Astrocyte of the spinal cord (primary cell): ENCODE results near the gene KRT23.

Experiments used
- DNase-seq: peaks from one replicate; pipeline ENCODE4 v3.0.0; 2011; ENCODE audit warnings: low read depth, low spot score
- H3K4me3 ChIP-seq: 2 replicates; pipeline ENCODE4 v1.5.1; 2011; ENCODE audit warnings: low read depth, mild to moderate bottlenecking, low read length, moderate library complexity
- in situ Hi-C: cut with HindIII; loops from 2 replicates; pipeline ENCODE4 v1.10.0; 2017; ENCODE audit warnings: low sequenced_read_pairs
- TF ChIP-seq, protein P1 (sequence below): IDR thresholded peaks from 2 replicates; pipeline ENCODE4 v1.5.1; 2012; ENCODE audit warnings: low read depth, mild to moderate bottlenecking, low read length, inconsistent platforms

The KRT23 gene

DNA sequence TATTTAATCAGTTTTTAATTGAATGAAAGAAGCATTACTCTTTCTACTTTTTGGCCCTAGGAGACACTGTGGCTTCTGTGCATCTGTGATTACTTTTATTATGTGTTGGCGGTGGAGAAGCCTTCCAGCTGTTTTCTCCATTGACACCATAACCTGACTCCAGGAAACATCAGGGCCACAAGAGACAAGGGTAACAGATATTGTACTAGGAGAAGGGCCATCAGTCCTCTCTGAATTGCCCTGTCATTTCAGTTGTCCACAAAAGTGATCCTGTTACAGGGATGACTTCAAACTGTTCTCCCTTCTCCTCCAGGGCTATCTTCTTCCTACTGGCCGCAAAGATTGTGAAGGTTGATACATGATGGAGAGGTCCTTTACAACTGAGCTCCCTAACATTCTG is 14.7 kb upstream of the KRT23 start:
- TF ChIP-seq, protein P1, sequence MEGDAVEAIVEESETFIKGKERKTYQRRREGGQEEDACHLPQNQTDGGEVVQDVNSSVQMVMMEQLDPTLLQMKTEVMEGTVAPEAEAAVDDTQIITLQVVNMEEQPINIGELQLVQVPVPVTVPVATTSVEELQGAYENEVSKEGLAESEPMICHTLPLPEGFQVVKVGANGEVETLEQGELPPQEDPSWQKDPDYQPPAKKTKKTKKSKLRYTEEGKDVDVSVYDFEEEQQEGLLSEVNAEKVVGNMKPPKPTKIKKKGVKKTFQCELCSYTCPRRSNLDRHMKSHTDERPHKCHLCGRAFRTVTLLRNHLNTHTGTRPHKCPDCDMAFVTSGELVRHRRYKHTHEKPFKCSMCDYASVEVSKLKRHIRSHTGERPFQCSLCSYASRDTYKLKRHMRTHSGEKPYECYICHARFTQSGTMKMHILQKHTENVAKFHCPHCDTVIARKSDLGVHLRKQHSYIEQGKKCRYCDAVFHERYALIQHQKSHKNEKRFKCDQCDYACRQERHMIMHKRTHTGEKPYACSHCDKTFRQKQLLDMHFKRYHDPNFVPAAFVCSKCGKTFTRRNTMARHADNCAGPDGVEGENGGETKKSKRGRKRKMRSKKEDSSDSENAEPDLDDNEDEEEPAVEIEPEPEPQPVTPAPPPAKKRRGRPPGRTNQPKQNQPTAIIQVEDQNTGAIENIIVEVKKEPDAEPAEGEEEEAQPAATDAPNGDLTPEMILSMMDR, result no peak
- in situ Hi-C loops, result no loop called here
- no peak overlapping the region for H3K4me3 ChIP-seq
- no peak for DNase-seq

DNA sequence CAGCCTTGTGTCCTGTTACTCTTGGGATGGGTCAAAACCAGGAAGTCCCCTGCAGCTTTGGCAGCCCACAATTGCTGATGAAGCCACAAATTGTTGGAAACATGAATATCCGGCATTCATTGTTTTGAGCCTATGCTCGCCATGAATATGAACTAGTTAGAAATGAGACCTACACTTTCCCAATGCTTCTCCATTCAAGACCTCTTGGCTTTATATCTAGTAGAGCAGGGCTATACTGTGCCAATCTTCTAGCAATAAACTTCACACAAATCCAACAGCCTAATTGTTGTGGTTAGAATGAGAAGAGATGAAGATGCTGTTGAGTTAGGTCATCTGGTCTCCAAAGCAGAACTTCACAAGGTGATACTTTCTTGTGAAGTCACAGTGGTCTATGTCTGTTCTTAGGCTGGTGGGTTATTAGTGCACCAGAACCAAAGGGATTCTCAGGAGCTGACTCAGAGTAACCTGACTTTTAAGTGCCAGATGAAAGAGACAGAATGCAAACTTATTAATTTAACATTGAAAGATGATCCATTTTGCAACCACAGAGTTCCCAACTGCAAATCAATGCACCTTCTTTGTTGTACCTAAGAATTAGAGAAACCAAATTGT is 13.7 kb upstream of the KRT23 start:
- DNase-seq, result no peak

DNA sequence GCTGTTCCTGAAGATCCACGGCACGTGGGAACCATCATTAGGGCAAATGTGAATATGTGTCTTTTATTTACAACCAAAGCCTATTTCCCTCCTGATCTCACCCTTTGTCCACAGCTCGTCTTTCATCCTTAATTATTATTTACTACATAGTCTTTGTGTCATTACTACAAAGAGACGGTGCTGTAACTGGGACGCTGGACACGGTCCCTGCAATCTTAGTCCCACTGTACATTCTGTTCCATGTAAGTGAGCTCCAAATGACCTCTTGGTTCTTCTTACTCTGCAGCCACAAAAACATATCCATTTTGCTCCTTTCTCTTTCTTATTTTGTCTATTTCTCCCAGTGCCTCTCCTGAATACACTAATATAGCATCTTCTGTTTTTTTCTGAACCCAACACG is 12.7 kb upstream of the KRT23 start:
- TF ChIP-seq, protein P1, result no peak
- no peak for DNase-seq
- H3K4me3 ChIP-seq, result no peak overlapping the region
- in situ Hi-C loops, result no loop called here

More for the DNA sequence above, 13.7 kb upstream of the KRT23 start:
- in situ Hi-C loops, result no loop called here
- TF ChIP-seq, protein P1, result no peak
- no peak overlapping the region for H3K4me3 ChIP-seq

DNA sequence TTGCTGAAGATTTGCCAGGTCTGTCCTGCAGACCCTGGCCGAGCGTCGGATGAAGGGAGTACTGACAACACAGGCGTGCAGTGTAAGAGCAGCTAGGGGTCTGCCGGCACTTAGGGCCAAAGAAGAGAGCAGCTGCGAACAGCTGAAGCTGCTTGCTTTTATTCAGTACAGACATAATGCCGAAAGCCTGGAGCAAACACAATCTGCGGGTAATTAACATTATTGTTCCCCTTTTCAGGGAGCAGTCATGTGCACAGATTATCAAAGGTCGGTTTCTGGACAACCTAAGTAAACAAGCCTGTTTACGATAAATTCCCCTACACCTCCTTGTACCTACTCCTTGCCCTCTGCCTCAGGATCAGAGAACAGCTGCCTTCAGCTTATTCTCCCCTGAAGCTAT is 12.0 kb upstream of the KRT23 start:
- no peak for DNase-seq
- TF ChIP-seq, protein P1, result no peak
- no peak overlapping the region for H3K4me3 ChIP-seq
- in situ Hi-C loops, result no loop called here

DNA sequence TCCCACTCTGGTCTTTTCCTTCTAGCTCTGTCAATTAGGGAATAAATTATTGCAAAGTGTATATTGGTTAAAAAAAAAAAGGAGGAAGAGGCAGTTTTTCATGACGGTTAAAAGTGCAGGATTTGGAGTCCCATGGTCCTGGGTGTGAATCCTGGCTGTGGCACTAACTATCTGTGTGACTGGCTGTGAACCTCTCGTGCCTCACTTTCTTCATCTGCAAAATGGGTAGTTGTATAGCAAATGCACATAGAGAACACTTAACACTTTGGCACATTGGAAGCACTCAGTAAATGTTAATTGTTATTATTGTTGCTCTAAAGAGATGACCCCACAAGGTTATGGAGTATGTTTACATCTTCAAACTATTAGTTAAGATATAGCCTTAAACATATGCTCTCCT is 10.5 kb upstream of the KRT23 start:
- in situ Hi-C loops, result no loop called here
- H3K4me3 ChIP-seq, result no peak overlapping the region
- TF ChIP-seq, protein P1, result no peak
- no peak for DNase-seq

DNA sequence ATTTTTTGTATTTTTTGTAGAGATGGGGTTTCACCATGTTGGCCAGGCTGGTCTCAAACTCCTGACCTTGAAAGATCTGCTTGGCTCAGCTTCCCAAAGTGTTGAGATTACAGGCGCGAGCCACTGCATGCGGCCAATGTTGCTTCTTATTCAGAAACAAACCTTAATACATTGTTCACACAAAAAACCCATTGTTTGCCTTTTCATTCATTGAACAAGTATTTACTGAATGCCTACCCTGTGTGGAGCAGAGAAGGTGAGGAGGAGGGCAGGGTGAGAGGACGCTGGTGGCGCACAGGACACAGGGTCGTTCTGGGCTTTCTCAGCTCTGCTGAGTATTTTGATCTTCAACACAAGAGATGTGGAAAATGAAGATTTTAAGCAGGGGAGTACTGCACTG is 8.0 kb upstream of the KRT23 start:
- TF ChIP-seq, protein P1, result no peak
- in situ Hi-C loops, result no loop called here
- no peak overlapping the region for H3K4me3 ChIP-seq
- no peak for DNase-seq
